Superior temporal gyrus (tissue), 1 donor: ENCODE results near the gene PODXL.

ENCODE experiments used
- DNase-seq: peaks from one replicate; pipeline ENCODE4 v3.0.0-alpha.2; 2016; ENCODE audit errors: extremely low spot score

PODXL gene

GRCh38 chr7:131564640-131565039, 8.2 kb upstream of the PODXL start:
- DNase-seq, result no peak

DNA sequence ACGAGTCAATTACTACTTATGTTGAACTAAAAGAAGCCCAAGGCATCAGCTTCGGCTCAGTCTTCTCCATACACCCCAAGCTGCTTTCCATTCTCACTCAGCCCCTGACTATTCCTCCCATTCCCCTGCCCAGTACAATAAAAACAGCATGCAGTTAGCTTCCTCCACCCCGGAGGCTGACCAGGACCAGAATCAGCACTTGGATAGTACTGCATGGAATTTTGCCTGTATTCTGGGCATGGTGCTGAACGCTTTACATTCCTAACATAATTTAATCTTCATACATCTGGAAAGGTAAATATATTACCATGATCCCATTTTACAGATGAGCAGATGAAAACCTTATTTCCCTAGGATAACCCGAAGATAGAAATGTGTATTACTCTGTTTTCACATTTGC, 7.5 kb upstream of the PODXL start:
- DNase-seq, result no peak

GRCh38 chr7:131562941-131563340, 6.5 kb upstream of the PODXL start:
- DNase-seq, result no peak

- no peak for DNase-seq
These were observed 3.6 kb upstream of the PODXL start for GRCh38 chr7:131560061-131560460.

DNA sequence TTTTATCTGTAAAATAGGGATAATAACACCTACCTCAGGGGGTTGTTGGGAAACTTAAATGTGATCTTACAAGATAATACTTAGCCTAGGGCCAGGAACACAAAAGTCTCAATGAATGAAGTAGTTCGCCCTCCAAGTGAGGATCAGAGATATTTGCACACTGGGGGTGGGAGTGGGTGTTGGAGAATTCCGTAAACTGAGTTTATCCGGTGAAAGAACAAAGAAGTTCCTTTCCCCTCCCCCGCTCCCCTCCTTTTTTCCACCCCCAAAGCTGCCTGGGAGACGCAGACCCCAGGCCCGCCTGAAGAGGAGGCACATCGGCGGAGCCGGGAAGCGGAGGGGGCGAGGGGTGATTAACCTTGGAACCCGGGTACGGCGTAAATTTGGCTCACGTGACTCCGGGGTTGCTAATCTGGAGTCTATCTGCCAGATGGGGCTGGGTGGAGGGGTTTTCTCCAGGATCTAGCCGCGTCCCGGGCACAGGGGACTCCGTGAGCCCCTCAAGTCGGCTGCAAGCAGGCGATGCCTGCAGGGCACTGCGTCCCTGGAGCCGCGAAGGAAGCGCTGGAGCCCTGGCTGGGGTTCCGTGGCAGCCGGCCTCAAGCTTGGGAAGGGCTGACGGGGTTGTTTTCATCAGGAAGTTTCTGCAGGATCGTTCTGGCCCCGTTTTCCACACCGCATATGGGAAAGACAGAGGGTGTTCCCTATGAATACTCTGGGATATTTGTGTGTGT, 1.4 kb upstream of the PODXL start:
- peak; percentile 38 for DNase-seq

- peak; percentile 27 for DNase-seq
These were observed 652 bp upstream of the PODXL start for GRCh38 chr7:131556909-131557651.

DNA sequence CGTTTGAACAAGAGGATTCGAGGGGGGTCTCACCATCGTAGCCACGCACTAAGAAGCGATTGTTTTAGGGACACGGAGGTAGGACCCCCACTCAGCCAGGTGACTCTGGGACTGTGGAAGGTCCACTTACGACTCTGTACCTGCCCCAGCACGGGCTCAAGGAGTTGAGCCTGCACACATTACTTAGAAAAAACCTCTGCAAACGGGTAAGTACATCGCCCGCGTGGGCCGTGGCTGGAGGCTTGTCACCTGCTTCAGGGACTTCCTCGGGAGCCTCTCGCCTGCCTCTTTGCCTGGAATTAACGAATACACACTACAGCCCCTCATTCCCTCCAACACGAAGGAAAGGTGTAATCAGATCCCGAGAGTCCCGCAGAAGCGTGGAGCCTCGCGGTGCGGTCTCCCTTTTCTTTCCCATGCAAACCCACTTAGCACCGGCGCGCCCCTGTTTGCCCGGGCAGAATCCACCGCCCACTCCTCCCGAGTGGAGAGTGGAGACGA, 826 bp downstream of the PODXL start:
- DNase-seq, result no peak

GRCh38 chr7:131554880-131555516, 1.4 kb downstream of the PODXL start:
- DNase-seq, result no peak

DNA sequence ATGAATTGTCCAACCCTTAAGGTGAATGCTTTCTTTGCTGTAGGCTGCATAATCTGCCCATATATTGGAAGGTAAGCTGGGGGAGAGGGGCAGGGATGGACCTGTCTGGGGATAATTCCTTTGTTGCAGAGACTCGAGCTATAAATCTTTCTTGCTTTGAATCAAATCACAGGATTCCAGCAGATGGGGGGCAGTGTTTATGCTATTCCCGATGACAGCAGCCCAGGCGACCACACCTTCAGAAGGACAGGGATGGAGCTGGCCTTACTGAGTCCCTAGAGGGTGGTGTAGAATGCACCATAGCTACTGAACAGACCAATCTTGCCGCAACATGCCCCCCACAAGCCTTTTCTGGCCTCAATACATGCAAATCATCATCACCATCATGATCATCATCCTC, 2.5 kb downstream of the PODXL start:
- DNase-seq, result no peak

GRCh38 chr7:131552053-131552452, 4.4 kb downstream of the PODXL start:
- no peak for DNase-seq

- DNase-seq, result no peak
These were observed 5.6 kb downstream of the PODXL start for GRCh38 chr7:131550846-131551245.

- no peak for DNase-seq
These were observed 8.1 kb downstream of the PODXL start for GRCh38 chr7:131548371-131548770.

- no peak for DNase-seq
These were observed 8.8 kb downstream of the PODXL start for GRCh38 chr7:131547589-131547988.

GRCh38 chr7:131546583-131547141, 9.8 kb downstream of the PODXL start:
- no peak for DNase-seq

- DNase-seq, result no peak
These were observed 10.3 kb downstream of the PODXL start for GRCh38 chr7:131546126-131546525.

DNA sequence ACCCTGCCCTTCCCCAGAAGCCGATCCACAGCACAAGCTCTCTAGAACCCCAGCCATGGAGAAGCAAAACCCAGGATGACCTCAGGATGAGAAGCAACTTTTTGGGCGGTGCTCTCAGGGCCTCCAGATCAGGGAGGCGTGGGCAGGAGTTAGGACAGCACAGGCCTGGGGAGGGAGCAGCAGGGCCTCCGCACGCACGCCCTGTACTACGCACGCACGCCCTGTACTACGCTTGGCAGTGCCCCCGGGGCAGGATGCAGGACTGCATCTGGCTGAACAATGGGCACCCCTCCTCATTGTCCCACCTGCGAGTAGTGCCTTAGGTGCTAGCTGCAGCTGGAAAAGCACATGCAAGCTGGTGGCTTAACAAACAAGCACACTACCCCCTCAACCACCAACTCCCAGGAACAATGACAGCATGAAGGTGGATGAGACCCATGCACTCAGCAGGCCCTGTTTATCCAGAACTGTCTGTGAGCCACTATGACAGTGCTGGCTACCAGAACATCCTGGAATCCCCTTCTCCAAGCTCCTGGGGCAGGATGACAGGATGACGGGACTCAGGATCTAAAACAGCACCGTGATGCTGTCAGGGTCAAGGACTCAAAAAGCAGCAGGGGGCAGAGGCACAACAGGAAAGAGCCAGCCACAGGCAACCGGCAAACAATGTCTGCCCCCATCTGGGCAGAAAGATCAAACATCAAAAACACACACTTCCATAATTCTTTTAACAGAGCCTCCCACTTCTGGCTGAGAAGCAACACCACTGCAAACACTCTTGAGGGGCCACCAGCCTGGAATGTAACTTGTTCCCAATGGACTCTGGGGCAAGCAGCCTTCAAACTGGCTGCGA, 11.8 kb downstream of the PODXL start:
- DNase-seq, result no peak

GRCh38 chr7:131544021-131544420, 12.4 kb downstream of the PODXL start:
- no peak for DNase-seq

DNA sequence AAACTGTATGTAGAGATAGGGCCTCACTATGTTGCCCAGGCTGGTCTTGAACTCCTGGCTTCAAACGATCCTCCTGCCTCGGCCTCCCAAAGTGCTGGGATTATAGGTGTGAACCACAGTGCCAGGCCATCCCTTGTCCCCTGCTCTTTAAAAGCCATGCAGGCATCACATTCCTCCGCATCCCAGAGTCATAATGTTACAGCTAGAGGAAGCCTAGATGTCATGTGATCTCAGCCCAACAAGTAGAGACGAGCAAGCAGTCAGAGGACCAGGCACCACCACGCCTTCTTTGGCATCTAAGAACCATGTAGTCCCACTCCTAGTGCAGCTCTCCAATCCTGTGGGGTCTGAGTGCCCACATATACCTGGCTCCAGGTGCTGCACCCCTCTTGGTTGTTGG, 13.1 kb downstream of the PODXL start:
- DNase-seq, result no peak

- no peak for DNase-seq
These were observed 15.8 kb downstream of the PODXL start for GRCh38 chr7:131540491-131541162.

GRCh38 chr7:131538813-131539179, 17.6 kb downstream of the PODXL start:
- DNase-seq, result no peak
